Dermis microvascular lymphatic vessel endothelial cell (primary cell): ENCODE data around the gene RALGPS2. TPM values are rescaled to one million over a fixed set of nuclear protein-coding genes. Genes with fewer than 3 reads are reported as not detected.
"Not testable (repeated sequence)": the region's sequence is repeated elsewhere in the genome, so short reads cannot be mapped to it uniquely, and the experiment has no call there.

ENCODE experiments used
- DNase-seq, 2 donors: peaks; one replicate each; pipeline versions ENCODE4 v3.0.0 to v3.0.0-alpha.2; 2010; ENCODE audit warnings: low read depth in 2 of 2
- total RNA-seq: library from RNA; depleted of rRNA; stranded (reverse); fragments of >200 nt; gene quantifications from 2 replicates; pipeline ENCODE4 v1.2.1, GENCODE V29; 2014

RALGPS2 gene
- total RNA-seq, 1 donor from 2014 or later = 22.5 TPM

DNA sequence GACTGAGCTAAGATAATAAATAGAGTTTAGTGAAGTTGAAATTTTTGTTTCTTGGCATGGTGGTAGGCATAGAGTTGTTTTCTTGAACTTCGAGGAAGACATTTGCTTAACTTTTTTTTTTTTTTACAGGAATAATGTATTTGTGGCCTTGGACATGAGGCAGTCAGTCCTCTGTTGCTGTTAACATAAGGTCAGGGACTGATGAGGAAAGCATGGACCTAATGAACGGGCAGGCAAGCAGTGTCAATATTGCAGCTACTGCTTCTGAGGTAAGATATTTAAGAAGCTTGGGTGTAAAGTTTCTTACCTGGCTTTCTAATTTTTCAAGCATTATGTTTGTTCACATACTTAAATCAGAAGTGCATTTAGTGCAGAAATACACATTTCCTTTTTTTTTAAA is 51.5 kb downstream of the RALGPS2 start:
- no peak for DNase-seq

GRCh38 chr1:178781533-178782330 is 56.7 kb downstream of the RALGPS2 start:
- no peak for DNase-seq

DNA sequence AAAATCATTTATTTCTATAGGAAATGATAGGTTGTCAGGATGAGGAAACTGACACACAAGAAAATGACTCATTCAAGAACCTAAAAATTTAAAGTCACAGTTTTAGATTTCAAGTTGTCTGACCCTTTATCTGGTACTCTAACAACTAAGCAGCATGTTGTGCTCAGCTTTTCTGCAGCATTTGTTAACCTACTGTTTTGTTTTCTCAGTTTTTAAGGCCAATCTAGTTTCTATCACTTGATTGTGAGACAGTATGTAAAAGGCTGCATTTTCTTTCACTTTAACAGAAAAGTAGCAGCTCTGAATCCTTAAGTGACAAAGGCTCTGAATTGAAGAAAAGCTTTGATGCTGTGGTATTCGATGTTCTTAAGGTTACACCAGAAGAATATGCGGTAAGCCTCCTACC is 59.1 kb downstream of the RALGPS2 start:
- DNase-seq = peak in 1 of 2 donors; percentile 36

GRCh38 chr1:178792394-178792793 is 67.3 kb downstream of the RALGPS2 start:
- no peak for DNase-seq

GRCh38 chr1:178796013-178796412 is 71.0 kb downstream of the RALGPS2 start:
- DNase-seq = no peak

GRCh38 chr1:178797590-178797989 is 72.5 kb downstream of the RALGPS2 start:
- DNase-seq = no peak

- no peak for DNase-seq
These were observed 73.3 kb downstream of the RALGPS2 start for GRCh38 chr1:178798232-178798861.

DNA sequence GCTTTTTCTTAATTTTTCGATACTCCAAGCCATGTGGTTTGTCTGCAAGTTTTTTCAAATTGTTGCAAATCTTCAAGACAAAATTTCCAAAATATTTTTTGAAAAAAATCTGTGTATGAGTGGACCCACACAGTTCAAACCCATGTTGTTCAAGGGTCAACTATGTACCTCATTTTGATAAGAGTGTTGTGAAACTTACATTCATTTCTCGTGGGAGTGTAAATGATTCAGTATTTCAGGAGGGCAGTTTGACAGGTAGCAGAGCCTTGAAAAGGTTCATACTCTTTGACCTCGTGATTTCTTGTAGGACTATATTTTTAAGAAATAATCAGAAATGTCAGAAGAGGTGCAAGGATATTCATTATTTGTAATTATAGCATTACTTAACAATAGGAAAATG is 77.8 kb downstream of the RALGPS2 start:
- DNase-seq = no peak

GRCh38 chr1:178806665-178807300 is 81.7 kb downstream of the RALGPS2 start:
- no peak for DNase-seq

GRCh38 chr1:178808529-178808928 is 83.5 kb downstream of the RALGPS2 start:
- no peak for DNase-seq

DNA sequence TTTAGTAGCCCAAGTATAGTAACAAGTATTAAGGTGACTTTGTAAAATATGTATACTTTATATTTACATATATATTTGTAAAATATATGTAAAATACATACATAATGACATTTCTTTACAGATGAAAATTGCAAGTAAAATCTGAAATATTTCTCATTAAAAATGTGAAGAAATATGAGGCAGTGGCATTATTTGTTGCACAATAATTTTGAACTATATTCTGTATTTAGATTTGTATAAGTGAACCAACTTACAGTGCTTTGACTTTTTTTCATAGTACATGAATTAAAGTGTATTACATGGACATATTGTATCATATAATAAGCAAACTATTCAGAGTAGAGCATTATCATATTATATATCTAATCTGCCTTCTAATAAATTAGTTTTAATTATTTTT is 85.5 kb downstream of the RALGPS2 start:
- no peak for DNase-seq

DNA sequence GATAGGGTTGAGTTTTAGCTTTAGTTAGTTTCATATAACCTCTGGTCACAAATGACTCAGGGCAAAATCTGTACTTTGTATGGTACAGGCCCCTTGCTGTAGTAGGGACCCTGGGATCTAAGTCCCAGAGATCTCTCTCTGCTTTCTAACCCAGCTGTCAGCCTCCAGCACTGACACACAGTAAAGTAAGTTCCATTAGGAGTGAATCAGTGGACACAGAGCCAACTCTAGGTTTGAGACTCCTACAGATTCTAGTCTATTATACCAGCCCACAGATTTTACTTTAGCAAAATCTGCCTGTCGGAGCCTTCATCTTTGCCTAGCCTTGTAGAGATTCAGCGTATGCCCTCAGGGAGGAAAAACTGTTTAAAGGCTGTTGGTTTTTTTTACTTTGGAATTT is 93.4 kb downstream of the RALGPS2 start:
- DNase-seq = no peak

DNA sequence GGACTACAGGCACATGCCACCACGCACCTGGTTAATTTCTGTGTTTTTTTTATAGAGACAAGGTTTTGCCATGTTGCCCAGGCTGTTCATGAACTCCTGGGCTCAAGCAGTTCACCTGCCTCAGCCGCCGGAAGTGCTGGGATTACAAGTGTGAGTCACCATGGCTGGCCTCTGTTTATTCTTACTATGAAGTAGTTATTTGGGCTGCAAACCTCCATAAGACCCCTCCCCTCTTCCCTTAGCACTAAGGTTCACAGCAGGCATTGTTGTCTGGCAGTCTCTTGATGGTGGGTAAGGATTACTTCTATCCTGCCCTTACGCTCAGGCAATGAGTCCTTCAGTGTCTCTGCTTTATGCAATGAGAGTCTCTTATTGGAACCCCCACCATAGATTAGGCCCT is 94.1 kb downstream of the RALGPS2 start:
- DNase-seq = no peak

DNA sequence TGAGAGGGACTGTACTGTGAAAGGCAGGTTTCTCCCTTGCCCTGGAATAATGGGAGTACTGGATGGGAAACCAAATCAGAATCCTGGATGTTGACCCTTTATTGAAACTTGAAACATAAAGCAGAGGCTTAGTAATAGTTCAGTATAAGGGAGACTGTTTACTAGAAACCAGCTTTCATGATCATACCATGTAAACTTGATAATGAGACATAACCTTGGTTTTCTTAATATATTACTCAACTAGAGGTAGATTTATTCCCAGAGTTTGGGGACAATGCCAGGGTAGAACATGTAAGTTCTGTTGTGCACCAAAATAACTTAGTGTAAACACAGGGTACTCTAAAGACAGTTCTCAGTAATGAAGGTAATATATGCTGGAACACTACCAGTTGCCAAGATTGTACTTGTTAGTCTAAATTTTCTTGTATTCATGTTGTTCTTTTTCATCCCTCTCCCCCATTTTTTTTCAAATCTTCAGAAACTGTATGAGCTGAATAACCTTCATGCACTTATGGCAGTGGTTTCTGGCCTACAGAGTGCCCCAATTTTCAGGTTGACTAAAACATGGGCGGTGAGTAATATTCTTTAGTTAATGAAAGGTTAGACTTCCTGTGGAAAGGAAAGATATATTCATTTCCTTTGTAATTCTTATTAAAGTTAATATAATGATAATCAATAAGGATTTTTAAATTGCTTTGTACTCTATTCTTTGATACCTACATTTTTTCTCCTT is 96.3 kb downstream of the RALGPS2 start:
- DNase-seq = no peak

GRCh38 chr1:178825167-178825566 is 100.1 kb downstream of the RALGPS2 start:
- DNase-seq = no peak

DNA sequence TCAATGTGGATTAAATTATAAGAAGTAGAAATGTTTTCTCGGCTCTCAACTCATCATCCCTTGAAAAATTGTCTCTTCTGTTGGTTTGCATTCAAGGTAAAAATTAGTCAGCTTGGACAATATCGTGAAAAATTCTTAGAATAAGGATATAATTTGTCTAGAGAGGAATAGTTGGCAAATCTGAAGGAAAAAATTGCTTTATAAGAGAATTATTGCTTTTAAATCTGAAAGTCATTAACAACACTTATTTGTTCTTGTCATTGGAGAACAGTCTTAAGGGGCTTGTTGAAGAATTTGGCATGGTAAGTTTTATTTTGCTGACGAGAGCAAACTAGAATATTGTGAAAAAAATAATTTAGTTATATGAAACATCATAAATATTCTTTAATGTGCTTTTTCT is 119.4 kb downstream of the RALGPS2 start:
- DNase-seq = no peak

DNA sequence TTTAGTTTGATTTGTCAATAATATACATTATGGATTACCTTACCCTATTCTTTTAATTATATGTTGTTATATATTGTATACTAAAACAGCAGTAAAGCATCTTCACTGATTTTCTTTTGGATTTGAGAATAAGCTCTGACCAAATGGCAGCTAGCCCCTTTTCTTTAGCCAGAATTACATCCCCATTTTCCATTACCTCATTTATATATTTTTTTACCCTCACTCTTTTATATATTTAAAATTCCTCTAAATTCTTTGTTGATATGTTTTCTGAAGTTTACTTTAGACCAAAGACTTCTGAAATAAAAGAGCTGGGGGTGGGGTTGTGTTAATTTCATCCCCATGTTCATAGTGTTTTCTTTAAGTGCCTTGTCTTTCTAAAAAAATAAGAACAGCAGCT is 121.3 kb downstream of the RALGPS2 start:
- no peak for DNase-seq

GRCh38 chr1:178847396-178847849 is 122.4 kb downstream of the RALGPS2 start:
- DNase-seq = peak in 1 of 2 donors; percentile 37

DNA sequence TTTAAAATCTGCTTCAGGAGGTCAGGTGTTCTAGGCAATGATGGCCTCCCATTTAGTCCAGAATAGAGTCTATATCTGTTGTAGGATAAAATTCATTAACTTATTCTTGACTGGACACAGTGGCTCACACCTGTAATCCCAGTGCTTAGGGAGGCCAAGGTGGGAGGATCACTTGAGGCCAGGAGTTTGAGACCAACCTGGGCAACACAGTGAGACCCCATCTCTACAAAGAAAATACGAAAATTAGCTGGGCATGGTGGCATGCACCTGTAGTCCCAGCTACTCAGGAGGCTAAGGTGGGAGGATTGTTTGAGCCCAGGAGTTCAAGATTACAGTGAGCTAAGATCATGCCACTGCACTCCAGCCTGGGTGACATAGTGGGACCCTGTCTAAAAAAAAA is 122.9 kb downstream of the RALGPS2 start:
- DNase-seq = not testable (repeated sequence)

GRCh38 chr1:178849918-178850317 is 124.9 kb downstream of the RALGPS2 start:
- no peak for DNase-seq

DNA sequence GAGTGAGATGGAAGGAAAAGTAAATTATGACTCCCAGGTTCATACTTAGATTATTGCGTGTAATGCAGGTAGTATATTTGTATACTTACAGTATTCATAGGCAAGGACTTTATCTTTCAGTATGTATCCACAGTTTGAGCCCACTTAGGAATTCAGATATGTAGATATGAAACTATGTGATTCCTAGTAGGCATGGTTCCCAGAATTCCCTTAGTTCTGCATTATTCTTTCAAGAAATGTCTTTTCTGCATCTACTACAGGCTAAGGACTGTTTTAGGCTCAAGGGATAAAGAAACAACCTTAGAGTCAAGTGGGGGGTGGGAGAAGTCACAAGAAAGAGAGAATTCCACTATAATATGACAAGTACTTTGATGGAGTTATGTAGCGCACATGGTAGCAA is 132.1 kb downstream of the RALGPS2 start:
- DNase-seq = no peak

DNA sequence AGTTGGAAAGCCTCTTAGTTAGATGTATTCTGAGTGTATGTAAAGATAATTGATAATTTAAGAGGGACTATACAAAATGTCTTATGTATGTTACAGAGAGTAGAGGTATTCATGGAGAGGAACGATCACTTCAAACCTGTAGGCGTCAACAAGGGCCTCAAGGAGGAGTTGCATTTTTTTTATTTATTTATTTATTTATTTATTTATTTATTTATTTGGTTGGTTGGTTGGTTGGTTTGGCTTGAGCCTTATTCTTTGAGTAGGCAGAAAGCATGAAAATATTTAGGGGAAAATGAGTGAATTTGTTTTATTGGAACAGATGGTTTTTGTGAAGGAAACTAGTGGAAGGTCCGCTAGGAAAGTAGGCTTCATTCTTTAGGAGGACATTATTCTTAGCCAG is 137.4 kb downstream of the RALGPS2 start:
- no peak for DNase-seq
